GM21825 (cell line): ENCODE data around the gene ATP8B3.

ENCODE experiments used
- ATAC-seq: cut with Tn5 transposase; IDR thresholded peaks from one replicate; pipeline ENCODE4 v1.9.1; 2021; ENCODE audit warnings: mild to moderate bottlenecking, moderate library complexity; ENCODE audit not compliant: unreplicated experiment

The ATP8B3 gene

DNA sequence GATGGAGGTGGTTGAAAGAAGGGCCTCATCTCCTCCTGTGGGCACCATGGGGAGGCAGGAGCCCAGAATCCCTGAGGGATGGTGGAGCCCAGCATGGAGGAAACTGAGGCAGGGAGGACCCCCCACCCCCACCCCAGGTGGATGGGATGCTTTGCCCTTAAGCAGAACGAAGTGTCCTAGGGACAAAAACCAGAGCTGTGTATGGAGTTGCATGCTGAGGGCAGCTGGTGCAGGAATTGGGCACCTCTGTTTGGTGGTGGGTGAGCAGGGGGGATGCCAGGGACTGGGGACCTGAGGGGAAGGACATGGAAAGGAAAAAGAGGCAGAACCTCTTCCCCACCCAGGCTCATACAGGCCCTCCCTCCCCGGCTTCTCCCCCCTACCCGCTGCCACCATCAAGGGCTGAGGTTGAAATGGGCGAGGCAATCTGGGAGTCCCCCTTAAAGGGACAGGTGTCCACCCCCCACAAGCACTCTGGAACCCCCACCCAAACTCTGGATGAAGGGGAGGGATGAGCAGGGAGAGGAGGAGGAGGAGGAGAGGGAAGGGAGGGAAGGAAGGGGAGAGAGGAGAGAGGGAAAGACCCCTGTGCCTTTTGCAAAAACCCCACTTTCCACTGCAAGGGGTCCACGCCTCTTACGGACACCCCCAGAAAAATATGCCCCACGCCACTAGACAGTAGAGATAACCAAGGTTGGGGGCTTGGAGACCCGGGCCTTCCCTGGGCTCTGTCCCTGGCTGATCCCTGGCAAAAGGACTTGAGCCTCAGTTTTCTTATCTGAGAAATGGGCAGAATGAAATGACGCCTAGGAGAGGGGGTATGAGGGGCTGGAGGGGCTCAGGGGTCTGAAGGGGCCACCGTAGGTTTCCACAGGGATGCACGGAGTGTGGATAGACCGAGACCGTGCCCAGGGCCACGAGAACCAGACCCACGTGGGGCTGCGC is 52.8 kb downstream of the ATP8B3 start:
- no peak for ATAC-seq

DNA sequence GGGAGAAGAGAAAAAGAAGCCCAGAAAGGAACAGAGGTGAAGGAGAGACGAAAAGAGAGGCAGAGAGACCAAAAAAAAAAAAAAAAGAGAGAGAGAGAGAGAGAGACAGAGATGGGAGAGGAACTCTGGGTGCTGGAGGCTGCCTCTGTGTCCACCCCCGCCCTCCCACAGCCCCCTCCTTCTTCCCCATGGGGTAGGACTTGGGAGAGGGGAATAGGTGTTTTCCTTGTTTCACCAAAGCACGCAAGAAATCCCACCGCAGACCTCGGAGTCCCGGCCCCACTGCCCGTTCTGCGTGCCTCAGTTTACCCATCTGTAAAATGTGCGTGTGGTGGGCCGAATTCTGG is 53.9 kb downstream of the ATP8B3 start:
- ATAC-seq: no peak

DNA sequence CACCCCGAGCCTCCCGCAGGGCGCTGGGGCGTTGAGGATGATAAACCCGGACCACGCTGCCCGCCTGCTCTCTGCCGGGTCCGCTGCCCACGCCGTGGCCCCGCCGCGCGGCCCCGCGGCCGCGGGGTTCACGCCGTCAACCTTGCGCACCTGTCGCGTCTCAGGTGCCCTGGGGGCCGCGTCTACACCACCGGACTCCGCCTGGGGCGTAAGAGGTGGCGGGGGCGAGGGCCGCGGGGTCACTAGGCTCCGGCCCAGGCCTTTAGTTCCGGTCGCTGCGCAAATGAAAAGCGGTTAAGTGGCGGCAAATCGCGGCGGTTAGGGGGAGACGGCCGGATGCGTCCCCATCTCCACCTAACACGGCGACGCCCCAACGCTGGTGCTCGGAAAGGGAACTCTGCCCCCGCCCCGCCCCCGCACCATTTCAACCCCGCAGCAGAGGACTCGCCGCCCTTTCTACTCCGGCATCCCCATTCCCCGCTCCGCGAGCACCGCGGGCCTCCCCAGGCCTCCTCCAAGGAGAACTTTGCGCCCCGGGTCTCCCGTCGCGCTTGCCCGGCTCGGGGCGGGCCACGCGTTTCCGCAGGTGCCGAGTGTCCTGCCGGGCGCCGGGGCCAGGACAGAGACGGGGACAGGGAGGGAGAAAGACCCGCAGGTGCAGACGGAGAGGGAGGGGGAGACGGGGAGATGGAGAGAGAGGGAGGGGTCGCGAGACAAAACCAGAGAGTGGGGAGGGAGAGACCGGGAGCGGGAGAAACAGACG is 54.4 kb downstream of the ATP8B3 start:
- ATAC-seq: no peak

DNA sequence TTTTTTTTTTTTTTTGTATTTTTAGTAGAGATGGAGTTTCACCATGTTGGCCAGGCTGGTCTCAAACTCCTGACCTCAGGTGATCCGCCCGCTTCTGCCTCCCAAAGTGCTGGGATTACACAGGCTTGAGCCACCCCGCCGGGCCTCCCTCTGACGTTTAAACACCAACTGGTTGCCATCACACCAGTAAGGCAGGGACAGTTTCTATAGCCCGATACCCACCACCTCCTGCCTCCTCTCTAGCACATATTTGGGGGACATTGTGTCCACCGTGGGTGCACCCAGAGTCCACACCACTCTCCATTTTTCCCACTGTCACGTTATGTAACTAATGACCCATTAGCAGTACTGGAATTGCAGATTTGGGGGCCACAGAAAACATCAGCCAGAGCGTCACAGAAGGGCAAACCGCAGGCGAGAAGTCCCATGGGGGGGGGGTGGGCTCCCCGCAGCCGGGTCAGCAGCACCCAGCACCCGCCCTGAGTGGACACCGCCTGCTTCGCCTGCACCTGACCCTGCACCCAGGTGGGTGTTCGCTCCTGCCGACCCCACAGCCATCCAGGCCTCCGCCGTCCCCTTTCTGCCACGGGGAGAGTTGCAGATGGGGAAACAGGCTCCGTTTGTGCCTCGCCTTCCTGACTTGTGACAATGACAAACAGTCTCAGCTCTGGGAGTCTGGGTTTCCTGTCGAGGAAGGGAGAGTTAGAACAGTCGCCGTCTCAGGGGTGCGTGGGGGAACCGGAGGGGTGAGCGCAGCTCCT is 55.2 kb downstream of the ATP8B3 start:
- no peak for ATAC-seq

DNA sequence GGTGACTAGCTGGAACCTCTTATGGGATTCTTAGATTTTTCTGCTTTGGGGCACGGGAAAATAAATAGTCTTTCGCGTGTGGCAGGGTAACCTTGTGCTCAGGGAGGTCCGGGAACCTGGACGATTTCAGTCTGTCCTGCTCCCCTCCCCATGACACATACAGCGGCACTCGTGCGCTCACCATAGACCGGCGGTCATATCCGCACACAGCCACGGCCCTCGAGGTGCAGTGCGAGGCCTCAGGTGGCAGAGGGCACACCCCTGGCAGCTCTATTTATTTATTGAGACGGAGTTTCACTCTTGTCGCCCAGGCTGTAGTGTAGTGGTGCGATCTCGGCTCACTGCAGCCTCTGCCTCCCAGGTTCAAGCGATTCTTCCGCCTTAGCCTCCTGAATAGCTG is 55.8 kb downstream of the ATP8B3 start:
- ATAC-seq: no peak

DNA sequence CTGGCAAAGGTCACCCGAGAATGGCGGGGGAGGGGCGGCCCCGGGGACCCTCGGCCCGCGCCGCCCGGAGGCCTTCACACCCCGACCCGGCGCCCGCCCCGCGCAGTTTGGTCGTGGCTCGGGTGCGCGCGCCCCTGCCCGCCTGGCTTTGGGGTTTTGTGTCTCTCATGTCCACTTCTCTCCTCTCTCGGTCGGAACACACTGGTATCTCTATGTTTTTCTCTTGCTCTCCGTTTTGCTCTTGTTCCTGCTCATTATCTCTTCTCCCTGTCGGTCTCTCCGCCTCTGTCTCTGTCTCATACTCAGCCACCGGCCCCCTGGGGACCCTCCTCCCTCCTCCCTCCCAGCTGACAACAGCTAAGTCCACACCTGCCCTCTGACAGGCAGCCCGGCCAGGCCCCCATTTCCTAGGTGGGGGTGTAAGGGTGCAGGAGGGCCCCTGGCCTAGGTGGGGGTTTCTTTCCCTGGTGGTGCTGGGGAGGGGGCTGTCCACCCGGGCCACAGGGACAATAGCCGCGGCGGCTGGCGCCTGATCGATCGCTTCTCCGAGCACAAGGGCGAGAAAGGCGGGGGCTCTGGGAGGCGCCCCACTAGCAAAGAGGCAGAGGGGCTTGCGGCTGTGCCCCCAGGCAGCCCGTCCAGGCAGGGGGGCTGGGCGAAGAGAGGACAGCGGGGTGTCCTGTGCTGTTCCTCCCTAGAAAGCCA is 56.5 kb downstream of the ATP8B3 start:
- no peak for ATAC-seq

DNA sequence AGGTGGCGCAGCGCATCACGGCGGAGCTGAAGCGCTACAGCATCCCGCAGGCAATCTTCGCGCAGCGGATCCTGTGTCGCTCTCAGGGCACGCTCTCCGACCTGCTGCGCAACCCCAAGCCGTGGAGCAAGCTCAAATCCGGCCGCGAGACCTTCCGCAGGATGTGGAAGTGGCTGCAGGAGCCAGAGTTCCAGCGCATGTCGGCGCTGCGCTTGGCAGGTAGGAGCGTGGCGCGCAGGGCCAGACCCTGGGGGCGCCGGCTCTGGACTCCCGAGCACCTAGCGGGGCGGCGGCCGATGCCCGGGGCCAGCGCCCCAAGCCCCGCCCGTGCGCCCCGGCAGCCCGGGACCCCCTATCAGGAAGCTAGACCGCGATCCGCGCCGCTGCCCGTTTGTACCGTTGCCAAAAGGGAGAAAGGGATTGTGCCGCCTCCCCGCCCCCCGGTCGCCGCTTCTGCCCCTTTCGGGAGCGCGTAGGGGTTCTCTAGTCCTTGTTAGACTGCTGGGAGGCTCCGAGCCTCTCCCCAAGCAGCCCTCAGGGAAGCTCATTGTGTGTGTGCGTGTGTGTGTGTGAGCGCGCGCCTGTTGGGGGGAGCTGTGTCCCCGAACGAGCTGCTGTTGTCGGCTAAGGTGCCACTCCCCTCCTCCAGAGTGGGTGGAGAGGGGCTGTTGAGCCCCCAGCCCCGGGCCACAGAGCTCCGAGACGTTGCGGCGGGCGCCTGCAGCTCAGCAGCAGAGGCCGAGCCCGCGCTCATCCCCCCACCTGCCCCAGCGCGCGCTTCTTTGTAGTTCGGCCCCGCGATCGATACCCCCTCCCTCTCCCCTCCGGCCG is 57.2 kb downstream of the ATP8B3 start:
- ATAC-seq: no peak

DNA sequence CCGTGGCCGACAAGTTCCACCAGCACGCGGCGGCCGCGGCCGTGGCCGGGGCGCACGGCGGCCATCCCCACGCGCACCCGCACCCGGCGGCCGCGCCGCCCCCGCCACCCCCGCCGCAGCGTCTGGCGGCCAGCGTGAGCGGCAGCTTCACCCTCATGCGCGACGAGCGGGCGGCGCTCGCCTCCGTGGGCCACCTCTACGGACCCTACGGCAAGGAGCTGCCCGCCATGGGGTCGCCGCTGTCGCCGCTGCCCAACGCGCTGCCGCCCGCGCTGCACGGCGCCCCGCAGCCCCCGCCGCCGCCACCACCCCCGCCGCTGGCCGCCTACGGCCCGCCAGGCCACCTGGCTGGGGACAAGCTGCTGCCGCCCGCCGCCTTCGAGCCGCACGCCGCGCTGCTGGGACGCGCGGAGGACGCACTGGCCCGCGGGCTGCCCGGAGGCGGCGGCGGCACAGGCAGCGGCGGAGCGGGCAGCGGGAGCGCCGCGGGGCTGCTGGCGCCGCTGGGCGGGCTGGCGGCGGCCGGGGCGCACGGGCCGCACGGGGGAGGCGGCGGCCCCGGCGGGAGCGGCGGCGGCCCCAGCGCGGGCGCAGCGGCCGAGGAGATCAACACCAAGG is 57.9 kb downstream of the ATP8B3 start:
- no peak for ATAC-seq

DNA sequence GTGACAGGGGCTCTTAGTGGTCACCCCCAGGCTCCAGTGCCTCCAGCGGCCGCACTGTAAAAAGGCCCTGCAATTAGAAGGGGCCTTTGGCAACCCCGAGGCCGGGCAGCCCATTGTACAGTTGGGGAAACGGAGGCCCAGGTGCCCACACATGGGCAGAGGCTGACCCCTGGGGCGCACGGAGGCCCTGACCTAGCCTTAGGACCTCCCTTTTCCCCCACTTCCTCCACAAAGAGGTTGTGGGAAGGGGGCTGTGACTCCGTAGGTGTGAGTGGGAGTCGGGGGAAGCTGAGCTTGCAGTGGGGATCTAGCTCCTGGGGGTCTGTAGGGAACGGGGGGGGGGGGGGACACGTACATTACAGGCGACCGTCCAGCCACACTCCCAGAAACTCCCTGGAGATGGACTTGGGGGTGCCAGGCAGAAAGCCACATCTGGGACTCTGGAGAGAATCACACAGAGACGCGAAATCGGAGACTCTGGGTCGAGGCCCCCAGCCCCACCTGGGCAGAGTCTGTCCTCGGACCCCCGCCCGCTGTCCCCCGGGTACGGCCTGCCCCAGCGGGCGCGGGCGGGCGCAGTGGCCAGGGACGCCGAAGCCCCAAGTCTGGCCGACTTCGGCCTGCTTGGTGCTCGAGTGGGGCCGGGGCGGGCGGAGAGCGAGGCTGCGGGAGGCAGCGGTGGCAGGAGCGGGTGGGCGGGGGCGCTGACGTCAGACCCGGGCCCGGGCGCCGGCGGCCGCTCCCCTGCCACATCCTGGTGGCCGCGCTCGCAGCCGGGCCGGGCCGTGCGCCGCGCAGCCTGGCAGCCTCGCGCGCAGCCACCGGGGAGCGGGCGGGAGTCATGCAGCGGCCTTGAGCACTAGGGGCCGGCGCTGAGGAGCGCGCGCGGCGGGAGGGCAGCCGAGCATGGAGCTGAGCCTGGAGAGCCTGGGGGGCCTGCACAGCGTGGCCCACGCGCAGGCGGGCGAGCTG is 59.0 kb downstream of the ATP8B3 start, which contains the start of gene ONECUT3:
Gene ONECUT3 (plus strand): TSS at position 750 of the 972 bp plus-strand sequence. CDS start 157 bp downstream, at position 907.
- ATAC-seq: no peak

DNA sequence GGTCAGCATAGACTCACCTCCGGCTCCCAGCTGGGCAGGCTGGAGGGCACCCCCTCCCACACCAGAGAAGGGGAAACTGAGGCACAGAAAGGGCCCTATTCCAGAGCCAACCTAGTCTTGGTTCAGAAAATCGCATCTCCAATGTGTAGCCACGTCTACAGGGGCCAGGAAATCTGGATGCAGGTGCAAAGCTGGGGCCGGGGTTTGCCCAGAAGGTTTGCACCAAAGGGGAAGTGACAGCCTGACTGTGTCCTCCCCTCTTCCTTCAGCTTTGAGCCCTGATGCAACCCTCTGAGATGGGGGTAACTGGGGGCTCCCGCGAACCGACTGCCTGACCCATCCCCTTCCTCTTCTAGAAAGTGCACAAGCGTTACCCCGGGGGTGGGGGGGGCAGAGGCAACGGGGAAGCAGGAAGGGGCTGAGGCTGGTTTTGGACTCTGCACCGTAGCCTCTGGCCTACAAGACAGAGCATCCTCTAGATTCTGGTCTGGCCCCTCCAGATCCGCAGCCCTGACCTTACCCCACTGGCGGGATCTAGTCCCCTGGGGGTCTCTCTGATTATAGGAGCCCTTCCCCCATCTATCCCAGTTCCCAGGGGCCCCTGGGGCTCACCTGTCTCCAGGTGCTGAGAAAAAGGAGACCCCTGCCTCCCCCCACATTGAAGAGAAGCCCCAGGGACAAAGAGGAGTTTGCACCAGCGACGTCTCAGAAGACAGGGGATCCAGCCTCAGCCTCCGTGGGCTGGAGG is 59.9 kb downstream of the ATP8B3 start:
- ATAC-seq: no peak

DNA sequence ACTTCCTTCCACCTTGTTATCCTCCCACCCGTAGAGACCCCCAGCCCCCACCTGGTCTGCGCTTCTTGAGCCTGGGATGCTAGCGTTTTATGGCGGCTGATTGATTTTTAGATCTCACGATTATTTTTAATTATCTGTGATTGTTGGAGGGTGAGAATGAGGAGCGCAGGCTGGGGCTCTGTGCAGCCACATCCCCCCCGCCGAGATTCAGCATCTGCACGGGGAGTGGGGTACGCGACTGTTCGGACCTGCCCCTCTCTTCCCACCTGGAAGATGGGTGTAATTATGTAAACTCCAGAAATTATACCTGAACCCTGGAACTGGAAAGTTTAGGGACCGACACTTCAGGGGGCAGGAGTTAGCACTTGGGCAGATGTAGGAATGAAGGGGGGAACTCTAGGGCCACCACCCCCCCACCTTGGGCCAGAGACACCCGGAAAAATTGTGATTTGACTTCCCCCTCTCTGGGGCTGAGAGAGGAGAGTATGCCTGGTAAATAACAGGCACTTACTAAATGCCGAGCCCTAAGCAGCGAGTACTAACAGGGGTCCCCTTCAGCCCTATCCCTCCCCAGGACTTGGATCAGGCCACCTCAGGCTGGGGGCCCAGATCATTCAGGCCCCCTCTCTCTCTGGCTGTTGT is 60.6 kb downstream of the ATP8B3 start:
- ATAC-seq: no peak

DNA sequence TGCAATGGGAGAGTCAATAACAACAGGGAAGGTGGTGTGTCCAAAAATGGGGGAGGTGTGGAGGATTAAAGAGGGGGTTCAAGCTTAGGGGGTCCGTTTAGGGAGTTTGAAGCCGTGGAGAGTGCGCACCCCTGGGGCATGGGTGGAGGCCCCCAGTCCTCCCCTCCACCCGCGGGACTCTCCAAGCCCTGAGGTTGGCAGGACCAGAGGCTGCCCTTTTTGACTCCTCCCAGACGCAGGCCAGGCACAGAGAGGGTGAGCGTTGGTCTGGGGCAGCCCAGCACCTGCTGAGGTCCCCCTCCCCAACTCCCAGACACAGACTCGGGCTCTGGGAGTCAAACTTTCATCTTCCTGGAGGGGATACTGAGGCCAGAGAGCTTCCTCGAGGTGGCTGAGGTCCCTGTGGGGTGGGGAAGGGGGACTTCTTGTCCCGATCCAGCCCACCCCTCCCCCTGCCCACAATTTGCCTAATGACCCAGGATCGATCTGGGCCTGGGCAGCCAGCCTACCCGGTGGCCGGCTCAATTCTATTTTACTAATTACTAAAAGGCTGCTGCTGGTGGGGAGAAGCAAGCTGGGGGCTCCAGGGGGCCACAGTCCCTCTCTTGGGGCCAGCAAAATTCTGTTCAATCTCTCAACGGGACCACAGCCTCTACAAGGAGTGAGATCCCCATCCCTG is 61.6 kb downstream of the ATP8B3 start:
- no peak for ATAC-seq

DNA sequence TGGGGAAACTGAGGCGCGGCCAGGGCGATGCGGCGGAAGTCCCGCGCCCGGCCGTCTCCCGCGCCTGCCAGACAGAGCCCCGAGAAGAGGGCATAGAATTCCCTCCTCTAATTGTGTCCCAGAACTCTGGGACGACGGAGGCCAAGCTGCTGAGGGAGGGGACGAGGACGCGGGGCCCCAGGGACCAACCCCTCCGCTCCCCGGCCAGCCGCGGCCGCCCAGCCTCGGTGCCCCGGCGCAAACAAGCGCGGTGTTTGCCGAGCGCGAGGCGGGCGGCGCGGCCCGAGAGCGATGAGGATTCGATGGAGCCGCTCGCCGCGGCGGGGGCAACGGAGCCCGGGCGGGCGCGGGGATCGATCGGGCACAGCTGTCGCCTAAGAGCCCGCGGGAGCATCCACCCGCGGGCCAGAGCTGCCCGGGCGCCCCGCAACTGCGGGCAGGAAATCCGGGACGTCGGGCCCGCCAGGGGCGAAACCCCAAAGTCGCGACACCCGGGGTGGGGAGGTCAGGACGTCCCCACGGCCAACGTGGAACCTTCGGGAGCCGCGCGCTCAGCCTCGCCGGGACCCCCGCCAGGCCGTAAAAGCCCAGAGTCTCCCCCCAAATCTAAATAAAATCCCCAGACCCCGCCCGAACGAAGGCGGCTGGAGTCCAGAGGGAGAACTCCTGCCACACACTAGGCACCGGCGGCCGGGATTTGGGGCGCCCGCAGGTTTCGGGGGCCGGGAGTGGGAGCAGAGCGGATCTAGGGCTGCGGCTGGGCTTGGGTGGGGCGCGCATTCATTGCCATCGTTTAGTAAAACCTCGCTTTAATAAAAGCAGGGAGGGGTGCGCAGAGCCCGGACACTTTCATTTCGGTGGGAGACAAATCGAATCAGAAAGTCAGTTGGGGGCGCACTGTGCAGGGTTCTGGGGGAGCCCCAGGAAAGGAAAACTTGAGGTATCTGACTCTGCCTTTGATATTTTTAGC is 62.4 kb downstream of the ATP8B3 start:
- no peak for ATAC-seq

DNA sequence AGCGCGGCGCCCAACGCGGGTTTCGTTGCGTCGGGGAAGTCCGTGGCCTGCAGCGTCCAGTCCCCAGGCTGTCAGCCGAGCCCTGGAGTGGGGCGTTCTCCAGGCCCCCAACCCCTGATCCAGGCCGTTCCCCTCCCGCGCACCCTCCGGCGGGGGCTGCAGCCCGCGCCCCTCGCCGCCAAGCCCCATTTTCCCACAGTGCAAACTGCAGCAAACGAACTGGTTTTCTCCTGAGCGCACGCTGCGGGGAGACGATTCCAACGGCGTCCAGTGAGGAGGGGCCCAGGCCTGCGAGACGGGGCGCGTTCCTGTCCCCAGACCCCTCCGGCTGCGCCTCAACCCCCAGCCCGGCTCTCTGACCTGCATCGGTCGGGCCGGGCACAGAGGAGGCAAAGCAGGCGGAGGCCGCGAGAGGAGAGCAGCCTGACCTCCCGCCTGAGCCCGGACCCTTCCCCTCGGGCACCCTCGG is 63.2 kb downstream of the ATP8B3 start:
- ATAC-seq: no peak
